NOMO-1 treated with dmso at 0.1 percent for 144 hours (cell line): Measurements from ENCODE around the gene FBXL7.

ENCODE experiments used
- DNase-seq: peaks from one replicate; lab custom pipeline; 2025; ENCODE audit not compliant: unreplicated experiment; lab: John Stamatoyannopoulos, UW

The FBXL7 gene

GRCh38 chr5:15647251-15647650 lies 147.3 kb downstream of the FBXL7 start:
- no peak for DNase-seq

GRCh38 chr5:15650266-15650665 lies 150.3 kb downstream of the FBXL7 start:
- no peak for DNase-seq

- DNase-seq, result no peak
Measured at GRCh38 chr5:15654779-15655178, 154.8 kb downstream of the FBXL7 start.

- DNase-seq, result no peak
Measured at GRCh38 chr5:15655683-15656082, 155.7 kb downstream of the FBXL7 start.

- no peak for DNase-seq
Measured at GRCh38 chr5:15664961-15665360, 165.0 kb downstream of the FBXL7 start.

- DNase-seq, result no peak
Measured at GRCh38 chr5:15669826-15670225, 169.8 kb downstream of the FBXL7 start.

- DNase-seq, result no peak
Measured at GRCh38 chr5:15674716-15675115, 174.7 kb downstream of the FBXL7 start.

GRCh38 chr5:15676591-15676990 lies 176.6 kb downstream of the FBXL7 start:
- DNase-seq, result no peak

- DNase-seq, result no peak
Measured at GRCh38 chr5:15679161-15679560, 179.2 kb downstream of the FBXL7 start.

GRCh38 chr5:15680455-15680854 lies 180.5 kb downstream of the FBXL7 start:
- no peak for DNase-seq

GRCh38 chr5:15682122-15682521 lies 182.1 kb downstream of the FBXL7 start:
- no peak for DNase-seq

GRCh38 chr5:15682566-15682965 lies 182.6 kb downstream of the FBXL7 start:
- no peak for DNase-seq

- DNase-seq, result no peak
Measured at GRCh38 chr5:15683332-15683731, 183.4 kb downstream of the FBXL7 start.

- DNase-seq, result no peak
Measured at GRCh38 chr5:15687401-15687800, 187.4 kb downstream of the FBXL7 start.

- no peak for DNase-seq
Measured at GRCh38 chr5:15689836-15690235, 189.9 kb downstream of the FBXL7 start.

GRCh38 chr5:15690611-15691010 lies 190.6 kb downstream of the FBXL7 start:
- no peak for DNase-seq

GRCh38 chr5:15691521-15691920 lies 191.5 kb downstream of the FBXL7 start:
- DNase-seq, result no peak

- no peak for DNase-seq
Measured at GRCh38 chr5:15692706-15693381, 192.9 kb downstream of the FBXL7 start.

GRCh38 chr5:15693382-15693728 lies 193.4 kb downstream of the FBXL7 start:
- no peak for DNase-seq

- no peak for DNase-seq
Measured at GRCh38 chr5:15693933-15694332, 194.0 kb downstream of the FBXL7 start.

- no peak for DNase-seq
Measured at GRCh38 chr5:15694696-15695214, 194.8 kb downstream of the FBXL7 start.

- no peak for DNase-seq
Measured at GRCh38 chr5:15695215-15695731, 195.3 kb downstream of the FBXL7 start.

GRCh38 chr5:15700373-15700772 lies 200.4 kb downstream of the FBXL7 start:
- no peak for DNase-seq
